ENCODE data around the gene MPRIP. TPM values are rescaled to one million over a fixed set of nuclear protein-coding genes. Genes with fewer than 3 reads are reported as not detected.

Gene MPRIP, protein sequence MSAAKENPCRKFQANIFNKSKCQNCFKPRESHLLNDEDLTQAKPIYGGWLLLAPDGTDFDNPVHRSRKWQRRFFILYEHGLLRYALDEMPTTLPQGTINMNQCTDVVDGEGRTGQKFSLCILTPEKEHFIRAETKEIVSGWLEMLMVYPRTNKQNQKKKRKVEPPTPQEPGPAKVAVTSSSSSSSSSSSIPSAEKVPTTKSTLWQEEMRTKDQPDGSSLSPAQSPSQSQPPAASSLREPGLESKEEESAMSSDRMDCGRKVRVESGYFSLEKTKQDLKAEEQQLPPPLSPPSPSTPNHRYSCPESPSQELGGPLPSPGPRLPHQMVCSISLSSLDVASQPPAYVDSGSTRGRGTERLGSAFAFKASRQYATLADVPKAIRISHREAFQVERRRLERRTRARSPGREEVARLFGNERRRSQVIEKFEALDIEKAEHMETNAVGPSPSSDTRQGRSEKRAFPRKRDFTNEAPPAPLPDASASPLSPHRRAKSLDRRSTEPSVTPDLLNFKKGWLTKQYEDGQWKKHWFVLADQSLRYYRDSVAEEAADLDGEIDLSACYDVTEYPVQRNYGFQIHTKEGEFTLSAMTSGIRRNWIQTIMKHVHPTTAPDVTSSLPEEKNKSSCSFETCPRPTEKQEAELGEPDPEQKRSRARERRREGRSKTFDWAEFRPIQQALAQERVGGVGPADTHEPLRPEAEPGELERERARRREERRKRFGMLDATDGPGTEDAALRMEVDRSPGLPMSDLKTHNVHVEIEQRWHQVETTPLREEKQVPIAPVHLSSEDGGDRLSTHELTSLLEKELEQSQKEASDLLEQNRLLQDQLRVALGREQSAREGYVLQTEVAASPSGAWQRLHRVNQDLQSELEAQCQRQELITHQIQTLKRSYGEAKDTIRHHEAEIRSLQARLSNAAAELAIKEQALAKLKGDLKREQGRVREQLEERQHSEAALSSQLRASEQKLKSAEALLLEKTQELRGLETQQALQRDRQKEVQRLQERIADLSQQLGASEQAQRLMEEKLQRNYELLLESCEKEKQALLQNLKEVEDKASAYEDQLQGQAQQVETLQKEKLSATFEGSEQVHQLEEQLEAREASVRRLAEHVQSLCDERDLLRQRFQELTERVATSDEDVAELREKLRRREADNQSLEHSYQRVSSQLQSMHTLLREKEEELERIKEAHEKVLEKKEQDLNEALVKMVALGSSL (N-terminal part only)
- 266 to 398 TPM (median 336 TPM) in 5 replicates for total RNA-seq (2022; extraction: Qiagen RNA extraction; ENCODE audit: low read depth)

DNA sequence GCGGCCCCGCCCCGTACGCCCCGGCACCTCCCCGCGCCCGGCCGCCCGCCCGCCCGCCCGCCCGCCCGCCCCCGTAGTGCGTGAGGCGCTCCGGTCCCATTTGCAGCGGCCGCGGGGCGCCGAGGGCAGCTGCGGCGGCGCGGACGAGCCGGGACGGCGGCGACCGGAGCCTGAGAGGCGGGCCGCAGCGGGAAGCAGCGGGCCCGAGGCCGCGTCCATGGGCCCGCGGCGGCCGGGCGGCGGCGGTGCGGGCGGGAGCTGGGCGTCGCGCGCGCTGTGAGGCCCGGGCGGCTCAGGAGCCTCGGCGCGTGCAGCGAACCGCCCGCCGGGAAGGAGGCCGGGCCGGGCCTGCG lies at the start of gene MPRIP:
TSS of gene MPRIP (plus strand) at position 74 of the 353 bp plus-strand sequence. CDS start 392 bp downstream, outside the sequence.

DNA sequence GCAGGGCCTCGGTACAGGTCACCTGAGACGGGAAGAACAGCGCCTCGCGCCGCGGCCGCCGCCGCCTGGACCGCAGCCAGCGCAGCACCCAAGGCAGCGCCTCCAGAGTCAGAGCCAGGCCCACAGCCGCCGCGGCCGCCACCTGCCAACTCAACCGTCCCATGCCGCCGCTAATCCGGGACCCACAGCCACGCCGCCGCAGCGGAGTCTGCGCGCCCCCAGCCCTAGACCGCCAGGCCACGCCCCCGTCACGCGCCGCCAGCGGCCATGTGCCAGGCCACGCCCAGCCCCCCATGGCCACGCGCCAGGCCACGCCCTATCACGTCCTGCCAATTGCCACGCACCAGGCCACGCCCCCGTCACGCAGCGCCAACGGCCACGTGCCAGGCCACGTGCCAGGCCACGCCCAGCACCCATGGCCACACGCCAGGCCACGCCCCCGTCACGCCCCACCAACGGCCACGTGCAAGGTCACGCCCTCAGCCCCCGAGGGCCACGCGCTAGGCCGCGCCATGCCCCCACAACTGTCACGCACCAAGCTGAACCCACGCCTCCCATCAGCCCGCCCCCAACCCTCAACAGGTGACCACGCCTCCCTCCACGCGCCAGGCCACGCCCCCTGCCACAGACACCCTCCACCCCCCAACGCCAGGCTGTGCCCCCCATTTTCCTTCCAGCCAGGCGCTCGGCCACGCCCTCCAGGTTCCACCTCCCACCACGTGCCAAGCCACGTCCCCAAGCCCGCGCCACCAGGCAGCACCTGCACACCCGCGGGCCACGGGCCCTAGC lies 164.1 kb downstream of the MPRIP start, which contains the start of gene PLD6:
TSS of gene PLD6 (minus strand) at position 210 of the 789 bp plus-strand sequence. CDS start at position 163, 47 bp downstream.

DNA sequence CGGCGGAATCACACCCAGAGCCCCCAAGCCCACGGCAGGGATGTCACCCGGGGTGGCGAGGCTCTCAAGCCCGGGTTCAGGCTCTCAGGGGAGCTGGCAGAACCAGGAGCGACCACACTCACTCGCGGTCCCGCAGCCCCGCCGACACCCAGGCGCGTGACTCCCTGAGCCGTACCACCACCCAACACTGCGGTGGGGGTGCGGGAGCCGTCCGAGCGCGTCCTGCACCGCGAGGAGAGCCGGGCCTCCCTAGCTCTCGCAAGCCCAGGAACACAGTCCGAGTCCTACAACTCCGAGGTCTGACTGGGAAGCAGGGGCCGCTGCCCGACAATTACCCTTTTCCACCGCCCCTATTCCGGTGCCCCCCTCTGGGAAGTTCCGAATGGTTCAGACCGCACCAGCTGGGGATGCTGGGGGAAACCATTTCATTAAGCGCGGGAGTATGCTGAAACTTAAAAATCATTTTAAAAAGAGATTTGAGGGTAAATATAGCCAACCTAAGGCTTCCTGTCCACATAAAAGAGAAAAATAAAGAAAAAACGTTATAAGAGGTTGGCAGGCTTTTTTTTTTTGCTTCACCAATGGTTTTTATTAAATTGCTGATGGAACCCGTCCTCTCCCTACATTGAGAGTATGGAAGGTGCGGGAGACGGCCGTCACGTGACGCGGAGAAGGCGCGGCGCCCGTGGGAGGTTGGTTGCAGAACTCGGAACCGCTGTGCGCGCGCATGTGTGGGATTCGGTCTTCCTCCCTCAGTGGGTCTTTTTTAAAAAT lies 195.0 kb downstream of the MPRIP start, which contains the start of gene FLCN:
TSS of gene FLCN (minus strand) at position 143 of the 774 bp plus-strand sequence. CDS start 9,031 bp downstream, outside the sequence.

Other genes starting within 250 kb of the MPRIP start
- gene TNFRSF13B, start 70.3 kb upstream of the MPRIP start, total RNA-seq (2022; extraction: Qiagen RNA extraction; ENCODE audit: low read depth) = not detected in 5 replicates
- gene PLD6, start 163.9 kb downstream of the MPRIP start, total RNA-seq (2022; extraction: Qiagen RNA extraction; ENCODE audit: low read depth) = 7.0 to 8.6 TPM (median 7.9 TPM) in 5 replicates
- 28.7 to 36.6 TPM (median 34.2 TPM) in 5 replicates for gene FLCN, start 194.7 kb downstream of the MPRIP start, total RNA-seq (2022; extraction: Qiagen RNA extraction; ENCODE audit: low read depth)
- gene COPS3, start 238.8 kb downstream of the MPRIP start, total RNA-seq (2022; extraction: Qiagen RNA extraction; ENCODE audit: low read depth) = 144 to 155 TPM (median 151 TPM) in 5 replicates